H9 (cell line): Measurements from ENCODE around the gene NLRP5. TPM values are rescaled to one million over a fixed set of nuclear protein-coding genes. Genes with fewer than 3 reads are reported as not detected.
"Not testable (repeated sequence)": the region's sequence is repeated elsewhere in the genome, so short reads cannot be mapped to it uniquely, and the experiment has no call there.

Experiments
- DNase-seq: peaks from one replicate; pipeline ENCODE4 v3.0.0-alpha.2; 2017
- H2AFZ ChIP-seq: one replicate; pipeline ENCODE4 v1.6.1; 2013; ENCODE audit warnings: mild to moderate bottlenecking, low read length, control low read depth, moderate library complexity
- H2AK5ac ChIP-seq: 2 replicates; pipeline ENCODE4 v1.6.1; 2013; ENCODE audit warnings: low read length, control low read depth, mixed read lengths; ENCODE audit not compliant: insufficient read length
- H2BK120ac ChIP-seq: one replicate; pipeline ENCODE4 v1.6.1; 2013; ENCODE audit warnings: low read depth, mild to moderate bottlenecking, low read length, control low read depth, inconsistent platforms; ENCODE audit not compliant: poor library complexity, severe bottlenecking
- H2BK12ac ChIP-seq: 2 replicates; pipeline ENCODE4 v1.6.1; 2013; ENCODE audit warnings: low read length, control low read depth, mixed read lengths, low read depth; ENCODE audit not compliant: insufficient read length
- H2BK15ac ChIP-seq: 2 replicates; pipeline ENCODE4 v1.6.1; 2013; ENCODE audit warnings: low read depth, low read length, control low read depth
- H2BK20ac ChIP-seq: one replicate; pipeline ENCODE4 v1.6.1; 2013; ENCODE audit warnings: low read depth, mild to moderate bottlenecking, low read length, control low read depth, inconsistent platforms; ENCODE audit not compliant: poor library complexity, severe bottlenecking
- H2BK5ac ChIP-seq: 2 replicates; pipeline ENCODE4 v1.6.1; 2013; ENCODE audit warnings: low read length, control low read depth, mixed read lengths; ENCODE audit not compliant: insufficient read length
- H3K14ac ChIP-seq: 2 replicates; pipeline ENCODE4 v1.6.1; 2013; ENCODE audit warnings: low read length, control low read depth; ENCODE audit not compliant: insufficient read depth
- H3K18ac ChIP-seq: 2 replicates; pipeline ENCODE4 v1.6.1; 2013; ENCODE audit warnings: low read depth, mild to moderate bottlenecking, mixed read lengths, low read length, control low read depth; ENCODE audit not compliant: insufficient read length
- H3K23ac ChIP-seq: 2 replicates; pipeline ENCODE4 v1.6.1; 2013; ENCODE audit warnings: low read length, control low read depth, mixed read lengths, low read depth; ENCODE audit not compliant: insufficient read length
- H3K23me2 ChIP-seq: 2 replicates; pipeline ENCODE4 v1.6.1; 2013; ENCODE audit warnings: low read depth, mild to moderate bottlenecking, mixed read lengths, low read length, control low read depth; ENCODE audit not compliant: insufficient read length, poor library complexity, severe bottlenecking
- H3K27ac ChIP-seq: 2 replicates; pipeline ENCODE4 v1.5.1; 2013; ENCODE audit warnings: low read length, control low read depth, mixed read lengths, low read depth; ENCODE audit not compliant: insufficient read length
- H3K27me3 ChIP-seq: 2 replicates; pipeline ENCODE4 v1.6.1; 2013; ENCODE audit warnings: low read length, control low read depth, inconsistent platforms; ENCODE audit not compliant: insufficient read depth
- H3K4ac ChIP-seq: 2 replicates; pipeline ENCODE4 v1.6.1; 2013; ENCODE audit warnings: low read depth, mild to moderate bottlenecking, control low read depth, inconsistent platforms, low read length, moderate library complexity
- H3K4me1 ChIP-seq: 2 replicates; pipeline ENCODE4 v1.6.1; 2013; ENCODE audit warnings: low read length, control low read depth, inconsistent platforms; ENCODE audit not compliant: insufficient read depth
- H3K4me2 ChIP-seq: 2 replicates; pipeline ENCODE4 v1.6.1; 2013; ENCODE audit warnings: low read length, control low read depth, mixed read lengths; ENCODE audit not compliant: insufficient read length, insufficient read depth
- H3K56ac ChIP-seq: 2 replicates; pipeline ENCODE4 v1.6.1; 2013; ENCODE audit warnings: low read depth, mild to moderate bottlenecking, mixed read lengths, low read length, control low read depth; ENCODE audit not compliant: insufficient read length
- H3K79me1 ChIP-seq: 2 replicates; pipeline ENCODE4 v1.6.1; 2013; ENCODE audit warnings: low read depth, mild to moderate bottlenecking, moderate library complexity, low read length, control low read depth, inconsistent platforms; ENCODE audit not compliant: insufficient read depth, poor library complexity, severe bottlenecking
- H3K79me2 ChIP-seq: 2 replicates; pipeline ENCODE4 v1.6.1; 2013; ENCODE audit warnings: low read length, control low read depth, inconsistent platforms; ENCODE audit not compliant: insufficient read depth
- H3K9ac ChIP-seq: 2 replicates; pipeline ENCODE4 v1.6.1; 2013; ENCODE audit warnings: low read length, control low read depth, mixed read lengths; ENCODE audit not compliant: insufficient read length; ENCODE audit errors: extremely low read depth
- H3K9me3 ChIP-seq: one replicate; pipeline ENCODE4 v1.6.1; 2013; ENCODE audit warnings: low read depth, low read length, inconsistent platforms; ENCODE audit not compliant: control insufficient read depth
- H3T11ph ChIP-seq: one replicate; pipeline ENCODE4 v1.6.1; 2013; ENCODE audit warnings: mild to moderate bottlenecking, low read length, control low read depth, inconsistent platforms
- H4K20me1 ChIP-seq: one replicate; pipeline ENCODE4 v1.6.1; 2013; ENCODE audit not compliant: control insufficient read depth, insufficient read length, insufficient read depth
- H4K5ac ChIP-seq: 2 replicates; pipeline ENCODE4 v1.6.1; 2013; ENCODE audit warnings: low read depth, mild to moderate bottlenecking, mixed read lengths, low read length, control low read depth; ENCODE audit not compliant: insufficient read length
- H4K8ac ChIP-seq: replicated peaks from 2 replicates; pipeline ENCODE4 v1.6.1; 2013; ENCODE audit warnings: low read length, control low read depth, mixed read lengths, low read depth; ENCODE audit not compliant: insufficient read length
- H4K91ac ChIP-seq: 2 replicates; pipeline ENCODE4 v1.6.1; 2013; ENCODE audit warnings: low read depth, mild to moderate bottlenecking, moderate library complexity, mixed read lengths, low read length, control low read depth; ENCODE audit not compliant: insufficient read length
- H3K27ac Mint-ChIP-seq, 3 experiments: 2 replicates in 2 of 3; 3 replicates in 1 of 3; pipeline ENCODE4 v1.8.0; 2020 to 2021; ENCODE audit warnings: mixed read lengths in 3 of 3, mild to moderate bottlenecking in 1 of 3, moderate library complexity in 1 of 3
- H3K27me3 Mint-ChIP-seq: 2 replicates; pipeline ENCODE4 v1.8.0; 2021; ENCODE audit warnings: low read depth, mild to moderate bottlenecking, moderate library complexity, mixed read lengths
- H3K36me3 Mint-ChIP-seq, 3 experiments: 2 replicates in 2 of 3; 3 replicates in 1 of 3; pipeline ENCODE4 v1.8.0; 2020 to 2021; ENCODE audit warnings: low read depth in 3 of 3, mixed read lengths in 3 of 3; ENCODE audit not compliant: insufficient read depth in 1 of 3
- H3K4me1 Mint-ChIP-seq, 2 experiments: 2 replicates each; pipeline ENCODE4 v1.8.0; 2020; ENCODE audit warnings: mixed read lengths in 2 of 2
- H3K4me3 Mint-ChIP-seq, 2 experiments: 2 replicates in 1 of 2; 3 replicates in 1 of 2; pipeline ENCODE4 v1.8.0; 2020 to 2021; ENCODE audit warnings: mild to moderate bottlenecking in 2 of 2, mixed read lengths in 2 of 2, moderate library complexity in 1 of 2
- H3K9me3 Mint-ChIP-seq, 2 experiments: 2 replicates in 1 of 2; 3 replicates in 1 of 2; pipeline ENCODE4 v1.8.0; 2020; ENCODE audit warnings: mild to moderate bottlenecking in 2 of 2, mixed read lengths in 2 of 2, moderate library complexity in 1 of 2
- CTCF ChIP-seq: fragments of 200-600 bp; sonication (generic); conservative IDR thresholded peaks from 3 replicates; pipeline ENCODE4 v1.8.0; 2021; ENCODE audit warnings: antibody characterized with exemption, mild to moderate bottlenecking
- WGBS: extraction: QIAGEN DNeasy Blood & Tissue Kit; methylation state at CpG from one replicate; pipeline ENCODE4 v1.1.7; 2013; ENCODE audit warnings: missing lambda C conversion rate, low lambda C conversion rate, mixed read lengths; ENCODE audit not compliant: insufficient read length; ENCODE audit errors: extremely low coverage; 5-methylcytosine and 5-hydroxymethylcytosine counted together
- total RNA-seq: library from RNA; stranded (reverse); gene quantifications from 2 replicates; pipeline ENCODE4 v1.2.1, GENCODE V29; 2021

NLRP5 gene
- total RNA-seq, 1 experiment from 2014 or later: not detected

- no peak overlapping the region for H2BK15ac ChIP-seq
- no peak overlapping the region for H3K4ac ChIP-seq
- no peak overlapping the region for H2BK12ac ChIP-seq
- H4K91ac ChIP-seq: no peak overlapping the region
- no peak overlapping the region for H3K27ac ChIP-seq
- no peaks in the 10 kb centered on the region for H3K27me3 Mint-ChIP-seq
- no peak overlapping the region for H2AK5ac ChIP-seq
- H3K79me1 ChIP-seq: no peaks in the 10 kb centered on the region
- no peak overlapping the region for H2BK5ac ChIP-seq
- no CpG with 5 or more reads among the region's 22 CpGs for whole genome bisulfite sequencing
- H4K8ac ChIP-seq: no peak overlapping the region
- H3K4me3 Mint-ChIP-seq: peak overlapping the region in 1 of 2 experiments; percentile 53; a peak in 1 of 5 replicates
- peaks cover 6% of the 10 kb centered on the region; the same call in 1 of the 2 replicates for H3K4me1 ChIP-seq
- DNase-seq: peak; percentile 85
- no peak overlapping the region for H3T11ph ChIP-seq
- peaks cover 10 to 28% (median 16%) of the 10 kb centered on the region in 3 experiments for H3K36me3 Mint-ChIP-seq
- no peaks in the 10 kb centered on the region for H3K9me3 Mint-ChIP-seq
- peaks cover 37% of the 10 kb centered on the region; the same call in 1 of the 2 replicates for H3K79me2 ChIP-seq
- H2BK20ac ChIP-seq: no peak overlapping the region
- no peak overlapping the region for H3K56ac ChIP-seq
- no peaks in the 10 kb centered on the region for H4K20me1 ChIP-seq
- H3K27ac Mint-ChIP-seq: peak overlapping the region; percentile 22 to 81 (median 55); a peak in 3 of 7 replicates
- no peaks in the 10 kb centered on the region for H3K27me3 ChIP-seq
- H3K9me3 ChIP-seq: no peaks in the 10 kb centered on the region
- H3K23me2 ChIP-seq: no peaks in the 10 kb centered on the region
- no peak overlapping the region for H4K5ac ChIP-seq
- no peak overlapping the region for H3K9ac ChIP-seq
- H3K14ac ChIP-seq: peak overlapping the region; percentile 6; the same call in 1 of the 2 replicates
- peak overlapping the region; percentile 4 for H3K18ac ChIP-seq
- no peak overlapping the region for H3K4me2 ChIP-seq
- no peak overlapping the region for H2BK120ac ChIP-seq
- H2AFZ ChIP-seq: no peak overlapping the region
- peaks cover 30 to 42% of the 10 kb centered on the region in 2 experiments for H3K4me1 Mint-ChIP-seq
- TF ChIP-seq CTCF: peak; percentile 88
- H3K23ac ChIP-seq: no peak overlapping the region
These were observed 118.6 kb downstream of the NLRP5 start for GRCh38 chr19:56105090-56105701.

GRCh38 chr19:56105831-56106396 is 119.3 kb downstream of the NLRP5 start:
- H2BK20ac ChIP-seq, H4K8ac ChIP-seq, H3K4me1 ChIP-seq, H2BK12ac ChIP-seq, H3K23ac ChIP-seq, H4K5ac ChIP-seq, H3K79me1 ChIP-seq, H3K27ac ChIP-seq, H3K9me3 ChIP-seq, H3K27me3 ChIP-seq, H3T11ph ChIP-seq, H2AFZ ChIP-seq, H4K91ac ChIP-seq, H4K20me1 ChIP-seq, H3K27me3 Mint-ChIP-seq, H3K4ac ChIP-seq, H3K23me2 ChIP-seq, H2BK15ac ChIP-seq, H3K56ac ChIP-seq, DNase-seq, H2AK5ac ChIP-seq, H3K9me3 Mint-ChIP-seq, H3K9ac ChIP-seq, H3K4me2 ChIP-seq, H2BK120ac ChIP-seq, H2BK5ac ChIP-seq: not testable (repeated sequence)
- H3K14ac ChIP-seq: peak overlapping the region; percentile 66
- peak overlapping the region; percentile 66 for H3K18ac ChIP-seq
- Mint-ChIP-seq H3K4me3 (peak overlapping the region in 1 of 2 experiments; percentile 53; a peak in 1 of 5 replicates), H3K4me1 (peaks cover 38 to 49% of the 10 kb centered on the region in 2 experiments), H3K27ac (peak overlapping the region in 2 of 3 experiments; percentile 86 to 91; a peak in 4 of 7 replicates), H3K36me3 (peaks cover 9 to 27% (median 18%) of the 10 kb centered on the region in 3 experiments)
- peaks cover 42% of the 10 kb centered on the region; the same call in 1 of the 2 replicates for H3K79me2 ChIP-seq
- no CpG with 5 or more reads among the region's 61 CpGs for WGBS
